Measurements from ENCODE around the gene PAK1.

The PAK1 gene

DNA sequence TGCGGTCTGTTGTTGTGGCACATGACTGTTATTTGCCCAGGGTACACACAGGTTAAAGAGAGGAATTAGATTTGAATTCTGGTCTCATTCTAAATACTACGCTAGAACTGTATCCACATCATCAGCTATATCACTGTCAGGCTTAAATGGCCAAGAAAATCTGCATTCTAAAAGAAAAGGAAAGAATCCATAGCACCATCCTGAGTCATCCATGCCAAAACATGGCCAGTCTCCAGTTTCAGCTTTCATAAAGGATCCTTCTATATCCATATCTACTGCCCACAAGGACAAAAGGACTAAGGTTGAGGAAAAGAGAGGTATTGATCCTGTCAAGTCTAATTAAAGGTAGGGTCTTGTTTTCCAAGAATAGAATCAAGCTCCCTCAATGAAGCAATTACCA, 98.8 kb downstream of the PAK1 start:
- no peak for TF ChIP-seq CTCF (IDR thresholded peaks at IDR 0.05; ENCODE audit: low read depth, low read length)
- DNase-seq (ENCODE audit: extremely low read depth, low read depth) = no peak

DNA sequence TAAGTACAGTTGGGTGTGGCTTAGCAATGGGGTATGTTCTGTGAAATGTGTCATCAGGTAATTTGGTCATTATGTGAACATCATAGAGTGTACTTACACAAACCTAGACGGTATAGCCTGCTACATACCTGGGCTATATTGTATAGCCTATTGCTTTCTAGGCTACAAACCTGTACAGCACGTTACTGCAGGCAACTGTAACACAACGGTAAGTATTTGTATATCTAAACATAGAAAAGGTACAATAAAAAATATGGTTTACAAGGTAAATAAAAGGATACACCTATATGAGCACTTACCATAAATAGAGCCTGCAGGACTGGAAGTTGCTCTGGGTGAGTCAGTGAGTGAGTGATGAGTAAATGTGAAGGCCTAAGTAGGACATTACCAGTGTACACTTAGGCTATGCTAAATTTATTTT, 99.3 kb downstream of the PAK1 start:
- no peak for DNase-seq (ENCODE audit: extremely low read depth, low read depth)
- TF ChIP-seq CTCF (IDR thresholded peaks at IDR 0.05; ENCODE audit: low read depth, low read length) = no peak

- no peak for TF ChIP-seq CTCF (IDR thresholded peaks at IDR 0.05; ENCODE audit: low read depth, low read length)
- DNase-seq (ENCODE audit: extremely low read depth, low read depth) = no peak
Observed at GRCh38 chr11:77374108-77374507, 99.8 kb downstream of the PAK1 start.

GRCh38 chr11:77372726-77373125, 101.2 kb downstream of the PAK1 start:
- no peak for TF ChIP-seq CTCF (IDR thresholded peaks at IDR 0.05; ENCODE audit: low read depth, low read length)
- DNase-seq (ENCODE audit: extremely low read depth, low read depth) = no peak

DNA sequence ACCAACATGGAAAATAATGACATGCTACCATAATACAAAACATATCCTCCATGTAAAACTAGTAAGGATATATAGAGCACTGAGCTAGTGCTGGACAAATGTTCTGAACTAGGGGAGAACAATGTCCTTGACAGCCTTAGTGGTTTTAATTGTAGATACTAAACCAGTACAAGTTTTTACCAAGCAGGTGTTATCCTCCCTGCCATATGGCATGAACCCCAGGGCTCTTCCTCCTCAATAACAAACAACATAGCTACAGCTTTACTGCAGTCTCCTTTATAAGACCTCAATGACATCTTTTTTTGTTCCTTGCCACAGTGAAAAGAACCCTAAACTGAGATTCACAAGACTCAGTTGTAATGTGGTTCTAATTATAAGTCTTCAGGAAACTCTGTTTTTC, 102.2 kb downstream of the PAK1 start:
- TF ChIP-seq CTCF (IDR thresholded peaks at IDR 0.05; ENCODE audit: low read depth, low read length) = no peak
- no peak for DNase-seq (ENCODE audit: extremely low read depth, low read depth)

DNA sequence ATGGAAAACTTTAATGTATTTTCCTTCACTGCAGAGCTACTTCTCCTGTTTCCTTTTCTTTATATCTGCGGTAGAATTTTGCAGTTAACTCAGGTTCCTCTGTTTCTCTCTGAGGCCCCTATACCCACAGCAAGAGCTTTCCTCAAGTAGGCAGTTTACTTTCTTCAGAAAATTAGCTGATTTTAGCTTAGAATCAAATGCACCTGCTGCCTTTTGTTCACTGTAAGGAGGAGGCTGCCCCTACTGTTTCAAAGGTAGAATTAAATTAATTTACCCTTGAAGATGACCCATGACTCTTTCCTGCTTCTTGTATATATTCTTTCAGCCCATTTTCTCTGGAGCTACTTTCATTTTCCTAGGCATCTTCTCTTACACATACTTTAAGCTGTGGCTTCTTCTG, 103.7 kb downstream of the PAK1 start:
- no peak for DNase-seq (ENCODE audit: extremely low read depth, low read depth)
- no peak for TF ChIP-seq CTCF (IDR thresholded peaks at IDR 0.05; ENCODE audit: low read depth, low read length)

DNA sequence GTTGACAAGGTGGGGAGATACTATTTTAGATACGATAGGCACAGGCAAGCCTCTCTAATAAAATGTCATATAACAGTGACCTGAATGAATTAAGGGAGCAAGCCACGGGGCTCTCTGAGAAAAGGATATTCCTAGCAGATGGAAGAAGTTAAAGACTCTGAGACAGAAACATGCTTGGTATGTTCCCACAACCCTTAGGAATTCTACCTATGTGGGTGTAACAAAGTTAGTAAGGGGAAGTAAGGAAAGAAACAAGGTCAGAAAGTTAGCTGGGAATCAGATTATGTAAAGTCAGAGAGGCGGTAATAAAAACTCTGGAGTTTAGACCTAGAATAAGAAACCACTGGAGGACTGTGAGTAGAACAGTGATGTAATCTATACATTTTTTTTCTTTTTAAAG, 112.7 kb downstream of the PAK1 start:
- no peak for DNase-seq (ENCODE audit: extremely low read depth, low read depth)
- no peak for TF ChIP-seq CTCF (IDR thresholded peaks at IDR 0.05; ENCODE audit: low read depth, low read length)
